Activated naive CD4-positive, alpha-beta T cell treated with anti-CD3 and anti-CD28 coated beads for 36 hours (primary cell): ENCODE measurements around the gene TEX29. TPM values are rescaled to one million over a fixed set of nuclear protein-coding genes. Genes with fewer than 3 reads are reported as not detected.

Source experiments
- CTCF ChIA-PET: fragments of 350-600 bp; sonication (Branson Sonifier 250); formaldehyde crosslinking; loops from one replicate; lab custom pipeline; 2021; ENCODE audit warnings: antibody characterized with exemption; lab: Charles Lee
- DNase-seq: peaks from one replicate; pipeline ENCODE4 v3.0.0-alpha.2; 2020
- H3K27ac Mint-ChIP-seq: one replicate; pipeline ENCODE4 v1.8.0; 2021; ENCODE audit warnings: mild to moderate bottlenecking, mixed read lengths
- H3K27me3 Mint-ChIP-seq: one replicate; pipeline ENCODE4 v1.8.0; 2021; ENCODE audit warnings: low read depth, mixed read lengths
- H3K36me3 Mint-ChIP-seq: one replicate; pipeline ENCODE4 v1.8.0; 2021; ENCODE audit warnings: low read depth, mixed read lengths
- H3K4me1 Mint-ChIP-seq: one replicate; pipeline ENCODE4 v1.8.0; 2021; ENCODE audit warnings: low read depth, mixed read lengths
- H3K4me3 Mint-ChIP-seq: one replicate; pipeline ENCODE4 v1.8.0; 2021; ENCODE audit warnings: mild to moderate bottlenecking, moderate library complexity, mixed read lengths
- H3K9me3 Mint-ChIP-seq: one replicate; pipeline ENCODE4 v1.8.0; 2021; ENCODE audit warnings: mixed read lengths
- intact Hi-C: fragments of 100-400 bp; cut with micrococcal nuclease; formaldehyde crosslinking; loops from one replicate; pipeline ENCODE4 v1.15.1; 2023
- total RNA-seq, 2 experiments: library from RNA; stranded (reverse); gene quantifications; one replicate each; pipeline ENCODE4 v1.2.3, GENCODE V29; 2021

TEX29 gene
- total RNA-seq, 2 experiments from 2014 or later = 0.57 to 0.81 TPM

GRCh38 chr13:111339366-111340143 is 19.1 kb downstream of the TEX29 start:
- H3K36me3 Mint-ChIP-seq = peaks cover 2% of the 10 kb centered on the region
- peaks cover 2% of the 10 kb centered on the region for H3K4me1 Mint-ChIP-seq
- no peak overlapping the region for H3K27ac Mint-ChIP-seq
- CTCF ChIA-PET = interaction anchor here (0.6 kb wide), 1 partner anchor 1128 kb away, joined by 3 read pairs; no protein-coding TSS in a partner anchor
- peaks cover 1% of the 10 kb centered on the region for H3K9me3 Mint-ChIP-seq
- intact Hi-C loops = loop anchor here (10.0 kb wide), 1 partner anchor 265 kb away; no protein-coding TSS in a partner anchor
- H3K27me3 Mint-ChIP-seq = no peaks in the 10 kb centered on the region
- no peak for DNase-seq
- no peak overlapping the region for H3K4me3 Mint-ChIP-seq

- intact Hi-C loops = no loop called here
- Mint-ChIP-seq H3K9me3 (peaks cover 1% of the 10 kb centered on the region), H3K27ac (no peak overlapping the region), H3K27me3 (no peaks in the 10 kb centered on the region), H3K36me3 (peaks cover 2% of the 10 kb centered on the region), H3K4me3 (no peak overlapping the region), H3K4me1 (peaks cover 2% of the 10 kb centered on the region)
- CTCF ChIA-PET = no interaction called here
- no peak for DNase-seq
Measured at GRCh38 chr13:111341886-111342285, 21.4 kb downstream of the TEX29 start.

- peaks cover 2% of the 10 kb centered on the region for H3K36me3 Mint-ChIP-seq
- CTCF ChIA-PET = no interaction called here
- no peaks in the 10 kb centered on the region for H3K27me3 Mint-ChIP-seq
- no peak for DNase-seq
- H3K27ac Mint-ChIP-seq = no peak overlapping the region
- intact Hi-C loops = no loop called here
- H3K4me3 Mint-ChIP-seq = no peak overlapping the region
- H3K4me1 Mint-ChIP-seq = no peaks in the 10 kb centered on the region
- H3K9me3 Mint-ChIP-seq = peaks cover 1% of the 10 kb centered on the region
Measured at GRCh38 chr13:111342721-111343120, 22.3 kb downstream of the TEX29 start.

- no peak for DNase-seq
- no peaks in the 10 kb centered on the region for H3K27me3 Mint-ChIP-seq
- no peaks in the 10 kb centered on the region for H3K4me1 Mint-ChIP-seq
- intact Hi-C loops = no loop called here
- CTCF ChIA-PET = no interaction called here
- no peak overlapping the region for H3K27ac Mint-ChIP-seq
- H3K36me3 Mint-ChIP-seq = peaks cover 2% of the 10 kb centered on the region
- peaks cover 1% of the 10 kb centered on the region for H3K9me3 Mint-ChIP-seq
- no peak overlapping the region for H3K4me3 Mint-ChIP-seq
Measured at GRCh38 chr13:111343186-111343805, 22.9 kb downstream of the TEX29 start.

- Mint-ChIP-seq H3K27me3 (no peaks in the 10 kb centered on the region), H3K27ac (no peak overlapping the region), H3K9me3 (peaks cover 1% of the 10 kb centered on the region), H3K4me3 (no peak overlapping the region), H3K4me1 (no peaks in the 10 kb centered on the region), H3K36me3 (peaks cover under 1% of the 10 kb centered on the region)
- DNase-seq = no peak
- intact Hi-C loops = no loop called here
- CTCF ChIA-PET = interaction anchor here (0.7 kb wide), 1 partner anchor 175 kb away, joined by 3 read pairs; no protein-coding TSS in a partner anchor
Measured at GRCh38 chr13:111344471-111345191, 24.2 kb downstream of the TEX29 start.

- no peaks in the 10 kb centered on the region for H3K27me3 Mint-ChIP-seq
- intact Hi-C loops = no loop called here
- no peaks in the 10 kb centered on the region for H3K4me1 Mint-ChIP-seq
- H3K9me3 Mint-ChIP-seq = no peaks in the 10 kb centered on the region
- CTCF ChIA-PET = interaction anchor here (0.7 to 1.4 kb wide), 2 partner anchors 83 to 174 kb away, joined by 3 read pairs; no protein-coding TSS in a partner anchor
- no peak overlapping the region for H3K27ac Mint-ChIP-seq
- DNase-seq = no peak
- H3K4me3 Mint-ChIP-seq = no peak overlapping the region
- no peaks in the 10 kb centered on the region for H3K36me3 Mint-ChIP-seq
Measured at GRCh38 chr13:111345682-111346081, 25.2 kb downstream of the TEX29 start.

GRCh38 chr13:111346101-111346680 is 25.7 kb downstream of the TEX29 start:
- H3K4me1 Mint-ChIP-seq = no peaks in the 10 kb centered on the region
- no peaks in the 10 kb centered on the region for H3K36me3 Mint-ChIP-seq
- no peaks in the 10 kb centered on the region for H3K27me3 Mint-ChIP-seq
- intact Hi-C loops = no loop called here
- no peak overlapping the region for H3K27ac Mint-ChIP-seq
- H3K9me3 Mint-ChIP-seq = no peaks in the 10 kb centered on the region
- CTCF ChIA-PET = interaction anchor here (1.4 kb wide), 1 partner anchor 83 kb away, joined by 3 read pairs; no protein-coding TSS in a partner anchor
- DNase-seq = no peak
- H3K4me3 Mint-ChIP-seq = no peak overlapping the region

- intact Hi-C loops = no loop called here
- Mint-ChIP-seq H3K4me1 (no peaks in the 10 kb centered on the region), H3K4me3 (no peak overlapping the region), H3K9me3 (no peaks in the 10 kb centered on the region), H3K36me3 (no peaks in the 10 kb centered on the region), H3K27ac (no peak overlapping the region), H3K27me3 (no peaks in the 10 kb centered on the region)
- CTCF ChIA-PET = no interaction called here
- DNase-seq = no peak
Measured at GRCh38 chr13:111347438-111347837, 27.0 kb downstream of the TEX29 start.

- intact Hi-C loops = no loop called here
- CTCF ChIA-PET = no interaction called here
Measured at GRCh38 chr13:111353508-111353907, 33.1 kb downstream of the TEX29 start.

GRCh38 chr13:111354789-111355188 is 34.3 kb downstream of the TEX29 start:
- Mint-ChIP-seq H3K4me3 (no peak overlapping the region), H3K9me3 (no peaks in the 10 kb centered on the region), H3K27ac (no peak overlapping the region), H3K4me1 (peaks cover 5% of the 10 kb centered on the region), H3K36me3 (no peaks in the 10 kb centered on the region), H3K27me3 (no peaks in the 10 kb centered on the region)
- intact Hi-C loops = no loop called here
- CTCF ChIA-PET = no interaction called here
- DNase-seq = no peak

More at GRCh38 chr13:111353508-111353907, 33.1 kb downstream of the TEX29 start:
- Mint-ChIP-seq H3K4me1 (peaks cover 5% of the 10 kb centered on the region), H3K27me3 (no peaks in the 10 kb centered on the region), H3K9me3 (no peaks in the 10 kb centered on the region), H3K36me3 (no peaks in the 10 kb centered on the region), H3K4me3 (no peak overlapping the region), H3K27ac (no peak overlapping the region)
- no peak for DNase-seq

- intact Hi-C loops = no loop called here
- no peak for DNase-seq
- Mint-ChIP-seq H3K27me3 (no peaks in the 10 kb centered on the region), H3K9me3 (no peaks in the 10 kb centered on the region), H3K4me3 (no peak overlapping the region), H3K4me1 (peaks cover 5% of the 10 kb centered on the region), H3K36me3 (no peaks in the 10 kb centered on the region), H3K27ac (no peak overlapping the region)
- CTCF ChIA-PET = no interaction called here
Measured at GRCh38 chr13:111356795-111357194, 36.4 kb downstream of the TEX29 start.
